RWPE1 (cell line): Measurements from ENCODE around the gene AVP.

Experiments used
- CTCF ChIA-PET: fragments of 350-600 bp; sonication (Branson Sonifier 250); formaldehyde crosslinking; extraction: SDS; loops from one replicate; lab custom pipeline; 2021; lab: Yijun Ruan, JAX
- POLR2A ChIA-PET: fragments of 400-600 bp; formaldehyde crosslinking; extraction: SDS; loops from one replicate; lab custom pipeline; 2020; ENCODE audit warnings: antibody characterized with exemption; ENCODE audit not compliant: low non-redundant PET; lab: Yijun Ruan, JAX
- DNase-seq: peaks from one replicate; pipeline ENCODE4 v3.0.0; 2012; ENCODE audit warnings: low spot score
- H3K27ac ChIP-seq: fragments of 450-650 bp; 2 replicates; pipeline ENCODE4 v1.5.1; 2017
- TF ChIP-seq, protein P1 (sequence below): fragments of 450-650 bp; conservative IDR thresholded peaks from 2 replicates; pipeline ENCODE4 v1.5.1; 2017; ENCODE audit warnings: low read depth, mild to moderate bottlenecking

The AVP gene

DNA sequence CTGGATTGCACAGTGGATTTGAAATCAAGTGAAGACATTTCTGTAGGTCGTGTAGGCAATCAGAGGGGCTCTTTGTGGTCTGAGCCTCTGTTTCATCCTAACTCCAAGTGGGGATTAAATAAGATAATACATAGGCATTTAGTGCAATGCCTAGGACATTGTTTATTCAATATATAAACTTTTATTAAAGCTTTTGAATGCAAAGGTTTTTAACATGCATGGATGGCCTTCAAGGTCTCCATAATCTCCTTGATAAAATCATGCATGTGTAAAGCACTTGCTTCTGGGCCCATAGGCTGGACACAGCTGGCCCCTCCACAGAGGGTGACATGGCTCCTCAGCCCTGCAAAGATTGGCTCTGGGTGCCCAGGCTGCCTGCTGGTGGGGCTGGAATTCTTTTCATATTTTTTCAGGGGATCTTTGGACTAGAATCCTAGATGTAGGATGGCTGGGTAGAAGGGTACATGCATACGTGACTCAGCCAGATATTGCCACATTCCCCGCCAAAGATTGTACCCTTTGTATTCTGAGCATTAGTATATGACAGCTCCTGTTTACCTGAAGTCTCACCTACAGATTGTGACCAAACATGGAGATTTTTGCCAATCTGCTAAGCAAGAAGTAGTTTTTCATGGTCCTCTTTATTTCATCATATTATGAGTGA is 19.0 kb upstream of the AVP start:
- CTCF ChIA-PET: interaction anchor here (0.6 to 1.6 kb wide), 4 partner anchors 12 to 61 kb away, joined by 3 to 5 read pairs (median 3); no protein-coding TSS in a partner anchor
- TF ChIP-seq, protein P1, sequence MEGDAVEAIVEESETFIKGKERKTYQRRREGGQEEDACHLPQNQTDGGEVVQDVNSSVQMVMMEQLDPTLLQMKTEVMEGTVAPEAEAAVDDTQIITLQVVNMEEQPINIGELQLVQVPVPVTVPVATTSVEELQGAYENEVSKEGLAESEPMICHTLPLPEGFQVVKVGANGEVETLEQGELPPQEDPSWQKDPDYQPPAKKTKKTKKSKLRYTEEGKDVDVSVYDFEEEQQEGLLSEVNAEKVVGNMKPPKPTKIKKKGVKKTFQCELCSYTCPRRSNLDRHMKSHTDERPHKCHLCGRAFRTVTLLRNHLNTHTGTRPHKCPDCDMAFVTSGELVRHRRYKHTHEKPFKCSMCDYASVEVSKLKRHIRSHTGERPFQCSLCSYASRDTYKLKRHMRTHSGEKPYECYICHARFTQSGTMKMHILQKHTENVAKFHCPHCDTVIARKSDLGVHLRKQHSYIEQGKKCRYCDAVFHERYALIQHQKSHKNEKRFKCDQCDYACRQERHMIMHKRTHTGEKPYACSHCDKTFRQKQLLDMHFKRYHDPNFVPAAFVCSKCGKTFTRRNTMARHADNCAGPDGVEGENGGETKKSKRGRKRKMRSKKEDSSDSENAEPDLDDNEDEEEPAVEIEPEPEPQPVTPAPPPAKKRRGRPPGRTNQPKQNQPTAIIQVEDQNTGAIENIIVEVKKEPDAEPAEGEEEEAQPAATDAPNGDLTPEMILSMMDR: no peak
- DNase-seq: peak; percentile 46
- H3K27ac ChIP-seq: no peak overlapping the region
- POLR2A ChIA-PET: no interaction called here

DNA sequence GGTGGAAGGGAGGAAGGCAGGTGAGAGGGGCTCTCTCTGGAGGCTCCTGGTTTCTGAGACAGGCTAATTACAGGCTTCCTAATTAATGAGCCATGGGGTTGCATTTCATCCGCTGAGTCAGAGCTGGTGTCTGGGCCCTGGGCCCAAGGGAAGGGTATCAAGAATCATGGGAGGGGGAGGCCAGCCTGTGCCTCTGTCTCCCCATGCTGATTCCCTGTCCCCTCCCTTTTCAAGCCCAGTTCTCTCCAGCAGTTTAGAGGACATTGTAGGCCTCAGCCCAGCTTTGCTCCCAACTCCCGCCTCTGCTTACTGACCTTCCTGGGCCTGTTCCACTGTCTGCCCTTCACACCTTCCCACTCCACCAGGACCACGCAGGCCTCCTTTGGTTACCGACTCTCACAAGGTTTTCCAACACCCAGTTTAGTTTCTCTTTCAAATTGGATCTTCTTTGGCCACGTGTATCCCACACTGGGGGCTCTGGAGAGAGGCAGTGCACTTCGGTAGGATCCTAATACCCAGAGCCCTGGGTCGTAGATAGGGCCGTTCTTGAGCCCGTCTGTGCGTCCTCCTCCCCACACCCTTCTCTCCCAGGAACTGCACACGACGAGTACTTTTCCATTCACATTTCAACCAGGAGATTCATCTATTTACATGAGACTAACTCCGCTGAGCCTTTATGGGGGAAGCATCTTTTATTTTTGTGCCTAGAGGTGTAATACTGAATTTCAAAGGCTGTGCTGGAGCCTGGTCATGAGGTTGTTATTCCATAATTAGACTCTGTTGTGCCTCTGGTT is 18.2 kb upstream of the AVP start:
- TF ChIP-seq, protein P1: no peak
- DNase-seq: no peak
- CTCF ChIA-PET: interaction anchor here (0.6 to 1.6 kb wide), 3 partner anchors 13 to 62 kb away, joined by 3 read pairs; no protein-coding TSS in a partner anchor
- no peak overlapping the region for H3K27ac ChIP-seq
- POLR2A ChIA-PET: interaction anchor here (0.6 kb wide), 1 partner anchor 114 kb away, joined by 3 read pairs; no protein-coding TSS in a partner anchor

DNA sequence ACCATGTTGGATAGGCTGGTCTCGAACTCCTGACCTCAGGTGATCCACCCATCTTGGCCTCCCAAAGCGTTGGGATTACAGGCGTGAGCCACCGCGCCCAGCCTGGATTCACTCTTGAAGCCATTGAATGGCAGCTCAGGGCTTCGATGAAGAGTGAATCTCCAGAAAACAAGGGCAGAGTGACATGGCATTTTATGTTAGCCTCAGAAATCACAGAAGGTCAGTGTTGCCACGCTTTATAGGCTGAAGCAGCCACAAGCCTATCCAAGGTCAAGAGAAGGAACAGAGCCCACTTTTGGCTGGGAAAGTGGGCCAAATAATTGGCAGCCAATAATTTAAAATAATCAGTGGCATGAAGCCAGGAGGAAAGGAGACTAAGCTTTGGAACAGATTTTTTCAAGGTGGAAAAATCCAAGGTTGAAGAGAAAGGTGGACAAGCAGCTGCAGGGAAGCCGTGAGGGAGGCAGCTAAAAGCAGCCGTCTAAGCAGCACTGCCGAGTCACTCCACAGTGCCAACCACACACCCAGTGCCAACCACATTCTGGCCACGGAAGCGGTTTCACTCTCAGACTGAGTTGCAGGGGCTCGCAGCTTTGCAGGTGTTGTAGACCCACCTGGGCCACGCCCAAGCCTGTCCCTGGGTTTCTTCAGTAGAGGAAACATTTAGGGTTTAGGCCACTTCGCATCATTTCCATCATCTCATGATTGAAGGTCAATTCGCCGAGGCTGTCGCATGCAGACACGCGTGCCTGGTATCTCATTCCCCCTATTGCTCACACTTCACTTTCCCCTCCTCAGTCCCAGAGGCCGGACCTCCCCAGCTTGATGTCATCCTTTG is 17.4 kb upstream of the AVP start:
- POLR2A ChIA-PET: interaction anchor here (0.6 kb wide), 1 partner anchor 115 kb away, joined by 3 read pairs; no protein-coding TSS in a partner anchor
- CTCF ChIA-PET: interaction anchor here (0.5 to 1.6 kb wide), 2 partner anchors 14 to 15 kb away, joined by 3 read pairs; no protein-coding TSS in a partner anchor
- DNase-seq: no peak
- TF ChIP-seq, protein P1: no peak
- no peak overlapping the region for H3K27ac ChIP-seq

DNA sequence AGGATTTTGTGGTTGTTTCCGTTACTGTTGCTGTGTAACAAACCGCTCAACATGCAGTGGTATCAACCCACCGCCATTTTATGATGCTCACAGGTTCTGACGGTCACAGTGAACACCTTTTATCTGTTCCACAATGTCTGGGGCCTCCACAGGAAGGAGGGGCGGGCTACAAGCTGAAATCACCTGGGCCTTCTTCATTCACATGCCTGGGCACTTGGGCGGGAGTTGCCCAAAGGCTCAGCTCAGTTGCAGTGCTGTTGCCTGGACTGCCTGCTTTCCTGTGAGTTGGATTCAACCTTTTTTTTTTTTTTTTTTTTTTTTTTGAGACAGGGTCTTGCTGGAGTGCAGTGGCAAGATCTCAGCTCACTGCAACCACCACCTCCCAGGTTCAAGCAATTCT is 16.7 kb upstream of the AVP start:
- no peak for DNase-seq
- ChIA-PET POLR2A (no interaction called here), CTCF (interaction anchor here (1.9 kb wide), 1 partner anchor 47 kb away, joined by 8 read pairs; no protein-coding TSS in a partner anchor)
- no peak overlapping the region for H3K27ac ChIP-seq
- TF ChIP-seq, protein P1: no peak

DNA sequence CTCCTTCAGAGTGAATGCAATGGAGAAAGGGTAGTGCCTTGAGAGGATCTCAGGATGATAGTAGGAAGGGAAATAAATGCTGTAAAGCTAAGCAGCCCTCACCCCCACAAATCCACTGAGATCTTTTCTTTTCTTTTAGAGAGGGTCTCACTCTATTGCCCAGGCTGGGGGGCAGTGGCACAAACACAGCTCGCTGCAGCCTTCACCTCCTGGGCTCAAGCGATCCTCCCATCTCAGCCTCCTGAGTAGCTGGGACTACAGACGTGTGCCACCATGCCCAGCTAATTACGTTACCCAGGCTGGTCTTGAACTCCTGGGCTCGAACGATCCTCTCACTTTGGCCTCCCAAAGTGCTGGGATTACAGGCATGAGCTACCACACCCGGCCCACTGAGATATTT is 16.0 kb upstream of the AVP start:
- ChIA-PET CTCF (interaction anchor here (1.9 kb wide), 1 partner anchor 47 kb away, joined by 8 read pairs; no protein-coding TSS in a partner anchor), POLR2A (no interaction called here)
- no peak for DNase-seq
- H3K27ac ChIP-seq: no peak overlapping the region
- TF ChIP-seq, protein P1: no peak
